Measurements from ENCODE around the gene BRCC3. TPM values are rescaled to one million over a fixed set of nuclear protein-coding genes. Genes with fewer than 3 reads are reported as not detected.

The BRCC3 gene
- total RNA-seq, 2 donors from 2014 or later, result 7.6 to 8.3 TPM

DNA sequence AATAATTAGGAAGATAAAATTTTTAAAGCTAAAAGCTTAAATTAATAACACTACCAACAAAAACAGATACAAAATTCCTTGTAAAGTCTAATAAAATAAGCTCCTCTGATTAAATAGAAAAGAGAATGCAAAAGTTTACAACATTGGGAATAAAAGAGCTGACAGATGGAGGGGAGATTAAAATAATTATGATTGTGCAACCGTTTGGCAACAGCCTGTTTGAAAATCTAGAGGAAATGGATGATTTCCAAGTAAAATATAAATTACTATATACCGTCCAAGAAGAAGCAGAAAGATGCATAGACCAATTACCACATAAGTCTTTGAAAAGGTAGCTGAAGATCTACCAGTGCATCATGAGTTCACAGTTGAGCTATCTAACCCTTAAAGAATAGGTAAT is 98.6 kb downstream of the BRCC3 start:
- Histone ChIP-seq H3K36me3 (no peaks in the 10 kb centered on the region), H3K27me3 (no peaks in the 10 kb centered on the region), H3K4me1 (no peaks in the 10 kb centered on the region), H3K9me3 (no peaks in the 10 kb centered on the region), H3K27ac (no peak overlapping the region), H3K4me3 (no peak overlapping the region)
- no peak for DNase-seq (ENCODE audit: low spot score)
- TF ChIP-seq CTCF (IDR thresholded peaks at IDR 0.05), result no peak

Other genes starting within 250 kb of the BRCC3 start
- gene SMIM9, start 236.8 kb upstream of the BRCC3 start, total RNA-seq, result not detected
- gene F8A1, start 185.2 kb upstream of the BRCC3 start, total RNA-seq, result 10 to 100 TPM in 1 of 2 donors, 1 to 10 TPM in 1; 8.4 to 12.2 TPM
- 10 to 100 TPM; 41.2 to 42.9 TPM for gene F8, start 48.8 kb upstream of the BRCC3 start, total RNA-seq
- gene FUNDC2, start 44.7 kb upstream of the BRCC3 start, total RNA-seq, result 100 to 1,000 TPM; 146 to 178 TPM
- gene CMC4, start 372 bp upstream of the BRCC3 start, total RNA-seq, result 10 to 100 TPM; 39.9 to 58.3 TPM
- under 1 TPM; 0.43 to 0.85 TPM for gene MTCP1, start 372 bp upstream of the BRCC3 start, total RNA-seq
- gene VBP1, start 145.0 kb downstream of the BRCC3 start, total RNA-seq, result 10 to 100 TPM; 42.7 to 60.3 TPM
- under 1 TPM; 0.55 to 0.63 TPM for gene RAB39B, start 193.0 kb downstream of the BRCC3 start, total RNA-seq